PC-9 (cell line): Measurements from ENCODE around the gene CCDC154.

ENCODE experiments used
- EZH2 ChIP-seq: fragments of 200-600 bp; sonication (generic); IDR thresholded peaks from 2 replicates; pipeline ENCODE4 v1.8.0; 2017; ENCODE audit warnings: antibody characterized with exemption, low read depth
- TF ChIP-seq, protein P1 (sequence below): fragments of 200-600 bp; sonication (generic); conservative IDR thresholded peaks from 2 replicates; pipeline ENCODE4 v1.6.1; 2017; ENCODE audit warnings: mixed run types, antibody characterized with exemption, mild to moderate bottlenecking, moderate library complexity

DNA sequence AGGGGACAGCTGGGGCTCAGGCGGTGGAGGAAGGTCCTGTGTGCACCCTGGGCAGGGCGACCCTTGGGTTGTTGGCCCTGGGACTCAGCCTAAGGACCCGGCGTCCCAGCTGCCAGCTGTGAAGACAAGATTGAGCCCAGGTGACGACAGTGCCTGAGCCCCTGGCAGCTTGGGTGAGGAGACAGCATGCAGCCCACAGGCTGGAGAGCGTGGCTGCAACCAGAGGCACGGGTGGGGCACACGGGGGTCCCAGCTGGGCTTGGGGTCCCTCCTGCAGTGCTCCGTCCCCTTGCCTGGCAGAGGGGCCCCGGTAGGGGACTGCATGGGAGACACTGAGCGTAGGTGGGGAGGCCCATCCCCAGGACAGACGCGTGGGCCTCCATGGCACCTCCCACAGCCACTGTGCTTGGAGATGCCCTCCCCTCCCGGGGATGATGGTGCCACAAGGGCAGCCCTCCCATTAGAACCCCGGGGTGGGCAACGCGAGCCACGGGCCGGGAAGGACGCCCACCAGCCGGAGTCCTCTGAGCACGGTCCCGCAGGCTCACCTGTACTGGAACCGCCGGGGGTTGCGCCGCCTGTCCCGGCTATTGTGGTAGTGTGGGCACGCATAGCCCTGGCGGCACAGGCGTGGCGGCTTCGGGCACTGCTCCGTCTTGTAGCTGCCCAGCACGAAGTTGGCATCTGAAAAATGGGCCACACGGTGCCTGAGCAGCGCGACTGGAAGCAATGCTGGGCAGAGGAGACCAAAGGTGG is 45.4 kb downstream of the CCDC154 start:
- TF ChIP-seq, protein P1, sequence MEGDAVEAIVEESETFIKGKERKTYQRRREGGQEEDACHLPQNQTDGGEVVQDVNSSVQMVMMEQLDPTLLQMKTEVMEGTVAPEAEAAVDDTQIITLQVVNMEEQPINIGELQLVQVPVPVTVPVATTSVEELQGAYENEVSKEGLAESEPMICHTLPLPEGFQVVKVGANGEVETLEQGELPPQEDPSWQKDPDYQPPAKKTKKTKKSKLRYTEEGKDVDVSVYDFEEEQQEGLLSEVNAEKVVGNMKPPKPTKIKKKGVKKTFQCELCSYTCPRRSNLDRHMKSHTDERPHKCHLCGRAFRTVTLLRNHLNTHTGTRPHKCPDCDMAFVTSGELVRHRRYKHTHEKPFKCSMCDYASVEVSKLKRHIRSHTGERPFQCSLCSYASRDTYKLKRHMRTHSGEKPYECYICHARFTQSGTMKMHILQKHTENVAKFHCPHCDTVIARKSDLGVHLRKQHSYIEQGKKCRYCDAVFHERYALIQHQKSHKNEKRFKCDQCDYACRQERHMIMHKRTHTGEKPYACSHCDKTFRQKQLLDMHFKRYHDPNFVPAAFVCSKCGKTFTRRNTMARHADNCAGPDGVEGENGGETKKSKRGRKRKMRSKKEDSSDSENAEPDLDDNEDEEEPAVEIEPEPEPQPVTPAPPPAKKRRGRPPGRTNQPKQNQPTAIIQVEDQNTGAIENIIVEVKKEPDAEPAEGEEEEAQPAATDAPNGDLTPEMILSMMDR, result no peak
- no peak for TF ChIP-seq EZH2
